Measurements from ENCODE around the gene NPFFR1. TPM values are rescaled to one million over a fixed set of nuclear protein-coding genes. Genes with fewer than 3 reads are reported as not detected.
A peak's percentile ranks its signal among the peaks of the same experiment; 100 is the strongest.

Gene NPFFR1
- total RNA-seq, 1 experiment from 2014 or later = not detected

DNA sequence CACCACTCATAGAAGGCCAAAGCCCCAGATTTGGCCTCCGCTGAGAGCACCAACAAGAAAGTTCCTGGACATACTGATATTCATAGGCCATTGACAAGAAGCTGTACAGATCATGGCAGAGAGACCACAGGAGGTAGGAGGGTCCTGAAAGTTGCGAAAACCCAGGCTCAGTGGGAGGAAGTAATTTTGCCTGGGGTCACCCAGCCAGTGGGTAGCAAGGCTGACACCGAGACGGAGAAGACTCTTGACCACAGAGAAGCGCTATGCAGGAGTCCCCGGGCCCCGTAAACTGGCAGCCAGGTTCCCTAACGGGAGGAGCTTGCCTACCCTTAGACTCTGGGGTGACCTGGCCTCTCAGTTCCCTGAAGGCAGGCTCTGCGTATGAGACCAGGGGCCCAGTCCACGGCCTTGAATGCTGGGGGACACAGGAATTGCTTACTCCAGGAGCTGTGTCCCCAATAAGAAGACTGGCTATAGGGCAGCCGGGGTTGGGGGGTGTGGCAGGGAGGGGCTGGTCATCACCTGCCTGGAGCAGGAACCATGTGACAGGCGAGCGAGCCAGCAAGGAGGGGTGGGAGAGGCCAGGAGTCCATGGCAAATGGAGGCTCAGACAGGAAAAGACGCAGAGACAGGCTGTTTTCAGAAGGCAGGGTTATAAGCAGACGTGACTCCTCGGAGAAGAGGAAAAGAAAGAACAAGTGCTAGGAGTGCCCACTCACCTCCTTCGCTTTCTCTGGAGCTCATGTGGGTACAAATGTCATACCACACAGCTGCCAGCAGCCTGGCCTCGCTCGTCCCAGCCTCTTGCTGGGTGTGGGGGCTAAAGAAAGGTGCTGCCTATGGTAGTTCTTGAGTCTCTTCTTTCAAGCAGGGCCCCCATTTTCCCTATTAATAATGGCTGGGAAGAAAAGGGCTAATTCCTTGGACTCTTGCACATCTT is 24.6 kb upstream of the NPFFR1 start:
- H4K20me1 ChIP-seq (ENCODE audit: control insufficient read depth, insufficient read depth, insufficient read length) = no peaks in the 10 kb centered on the region
- no peak overlapping the region for H3K23ac ChIP-seq (ENCODE audit: insufficient read length, low read depth, low read length)
- H3K79me1 ChIP-seq (ENCODE audit: insufficient read depth, low read depth, low read length, poor library complexity, severe bottlenecking) = no peaks in the 10 kb centered on the region
- H3K4me2 ChIP-seq (ENCODE audit: insufficient read depth, insufficient read length, low read length) = no peak overlapping the region
- no peak overlapping the region for H3K27ac ChIP-seq (ENCODE audit: insufficient read length, low read depth, low read length)
- no peak overlapping the region for H3K4ac ChIP-seq (ENCODE audit: low read depth, low read length)
- DNase-seq = no peak
- no CpG with 5 or more reads among the region's 19 CpGs for WGBS (ENCODE audit: extremely low coverage, insufficient read length, low lambda C conversion rate)
- H3K18ac ChIP-seq (ENCODE audit: insufficient read length, low read depth, low read length) = no peak overlapping the region
- H2BK120ac ChIP-seq (ENCODE audit: low read depth, low read length, poor library complexity, severe bottlenecking) = no peak overlapping the region
- no peaks in the 10 kb centered on the region for H3K27me3 ChIP-seq (ENCODE audit: insufficient read depth, low read length)
- no peak overlapping the region for H2BK5ac ChIP-seq (ENCODE audit: insufficient read length, low read length)
- H2BK12ac ChIP-seq (ENCODE audit: insufficient read length, low read depth, low read length) = no peak overlapping the region
- no peak overlapping the region for H3T11ph ChIP-seq (ENCODE audit: low read length)
- H2AK5ac ChIP-seq (ENCODE audit: insufficient read length, low read length) = no peak overlapping the region
- TF ChIP-seq, protein P1, sequence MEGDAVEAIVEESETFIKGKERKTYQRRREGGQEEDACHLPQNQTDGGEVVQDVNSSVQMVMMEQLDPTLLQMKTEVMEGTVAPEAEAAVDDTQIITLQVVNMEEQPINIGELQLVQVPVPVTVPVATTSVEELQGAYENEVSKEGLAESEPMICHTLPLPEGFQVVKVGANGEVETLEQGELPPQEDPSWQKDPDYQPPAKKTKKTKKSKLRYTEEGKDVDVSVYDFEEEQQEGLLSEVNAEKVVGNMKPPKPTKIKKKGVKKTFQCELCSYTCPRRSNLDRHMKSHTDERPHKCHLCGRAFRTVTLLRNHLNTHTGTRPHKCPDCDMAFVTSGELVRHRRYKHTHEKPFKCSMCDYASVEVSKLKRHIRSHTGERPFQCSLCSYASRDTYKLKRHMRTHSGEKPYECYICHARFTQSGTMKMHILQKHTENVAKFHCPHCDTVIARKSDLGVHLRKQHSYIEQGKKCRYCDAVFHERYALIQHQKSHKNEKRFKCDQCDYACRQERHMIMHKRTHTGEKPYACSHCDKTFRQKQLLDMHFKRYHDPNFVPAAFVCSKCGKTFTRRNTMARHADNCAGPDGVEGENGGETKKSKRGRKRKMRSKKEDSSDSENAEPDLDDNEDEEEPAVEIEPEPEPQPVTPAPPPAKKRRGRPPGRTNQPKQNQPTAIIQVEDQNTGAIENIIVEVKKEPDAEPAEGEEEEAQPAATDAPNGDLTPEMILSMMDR (conservative IDR thresholded peaks at IDR 0.05) = no peak
- no peak overlapping the region; the same call in 1 of the 2 replicates for H3K14ac ChIP-seq (ENCODE audit: insufficient read depth, low read length)
- H3K27ac Mint-ChIP-seq = peak overlapping the region in 1 of 3 experiments; percentile 73; a peak in 2 of 7 replicates
- H3K79me2 ChIP-seq (ENCODE audit: insufficient read depth, low read length) = no peaks in the 10 kb centered on the region
- no peak overlapping the region for H2BK15ac ChIP-seq (ENCODE audit: low read depth, low read length)
- no peak overlapping the region for H4K91ac ChIP-seq (ENCODE audit: insufficient read length, low read depth, low read length)
- no peak overlapping the region for H3K9ac ChIP-seq (ENCODE audit: extremely low read depth, insufficient read length, low read length)
- no peak overlapping the region for H3K4me3 Mint-ChIP-seq
- H3K27me3 Mint-ChIP-seq (ENCODE audit: low read depth) = peaks cover 2% of the 10 kb centered on the region; the same call in 1 of the 2 replicates
- no peaks in the 10 kb centered on the region for H3K9me3 ChIP-seq (ENCODE audit: control insufficient read depth, low read depth, low read length)
- peaks cover 0 to 3% of the 10 kb centered on the region in 2 experiments; a peak in 1 of 4 replicates for H3K4me1 Mint-ChIP-seq
- H3K4me1 ChIP-seq (ENCODE audit: insufficient read depth, low read length) = no peaks in the 10 kb centered on the region
- no peaks in the 10 kb centered on the region; a peak in 1 of 7 replicates for H3K36me3 Mint-ChIP-seq (ENCODE audit: insufficient read depth in 1 of 3, low read depth in 3 of 3)
- H4K5ac ChIP-seq (ENCODE audit: insufficient read length, low read depth, low read length) = no peak overlapping the region
- no peak overlapping the region for H2AFZ ChIP-seq (ENCODE audit: low read length)
- no peak overlapping the region for H4K8ac ChIP-seq (replicated peaks; ENCODE audit: insufficient read length, low read depth, low read length)
- no peaks in the 10 kb centered on the region for H3K9me3 Mint-ChIP-seq
- H2BK20ac ChIP-seq (ENCODE audit: low read depth, low read length, poor library complexity, severe bottlenecking) = no peak overlapping the region
- H3K23me2 ChIP-seq (ENCODE audit: insufficient read length, low read depth, low read length, poor library complexity, severe bottlenecking) = no peaks in the 10 kb centered on the region
- H3K56ac ChIP-seq (ENCODE audit: insufficient read length, low read depth, low read length) = no peak overlapping the region
